Bronchial epithelial cell (primary cell): ENCODE data around the gene FOXA1. TPM values are rescaled to one million over a fixed set of nuclear protein-coding genes. Genes with fewer than 3 reads are reported as not detected.

Experiments
- DNase-seq: peaks from one replicate; pipeline ENCODE4 v3.0.0-alpha.2; 2010; ENCODE audit warnings: low read depth
- FAIRE-seq: peaks from 2 replicates; lab custom pipeline; 2011; peaks lifted over from hg19 to GRCh38; lab: Jason Lieb, UNC
- H3K27me3 ChIP-seq: 2 replicates; pipeline ENCODE4 v1.5.1; 2011; ENCODE audit warnings: low read length; ENCODE audit not compliant: control insufficient read depth, insufficient read depth
- H3K36me3 ChIP-seq: 2 replicates; pipeline ENCODE4 v1.5.1; 2011; ENCODE audit warnings: low read length; ENCODE audit not compliant: control insufficient read depth, insufficient read depth
- H3K4me3 ChIP-seq: 2 replicates; pipeline ENCODE4 v1.5.1; 2011; ENCODE audit warnings: mild to moderate bottlenecking, low read depth, low read length, control low read depth
- total RNA-seq: library from RNA; depleted of rRNA; stranded (reverse); fragments of >200 nt; gene quantifications from 2 replicates; pipeline ENCODE4 v1.2.1, GENCODE V29; 2014
- TF ChIP-seq, protein P1 (sequence below): IDR thresholded peaks from 2 replicates; pipeline ENCODE4 v1.5.1; 2011; ENCODE audit warnings: mild to moderate bottlenecking, moderate library complexity, low read length, control low read depth, inconsistent platforms; ENCODE audit not compliant: insufficient read depth, severe bottlenecking

FOXA1 gene
- total RNA-seq, 1 donor from 2014 or later: 5.3 TPM

DNA sequence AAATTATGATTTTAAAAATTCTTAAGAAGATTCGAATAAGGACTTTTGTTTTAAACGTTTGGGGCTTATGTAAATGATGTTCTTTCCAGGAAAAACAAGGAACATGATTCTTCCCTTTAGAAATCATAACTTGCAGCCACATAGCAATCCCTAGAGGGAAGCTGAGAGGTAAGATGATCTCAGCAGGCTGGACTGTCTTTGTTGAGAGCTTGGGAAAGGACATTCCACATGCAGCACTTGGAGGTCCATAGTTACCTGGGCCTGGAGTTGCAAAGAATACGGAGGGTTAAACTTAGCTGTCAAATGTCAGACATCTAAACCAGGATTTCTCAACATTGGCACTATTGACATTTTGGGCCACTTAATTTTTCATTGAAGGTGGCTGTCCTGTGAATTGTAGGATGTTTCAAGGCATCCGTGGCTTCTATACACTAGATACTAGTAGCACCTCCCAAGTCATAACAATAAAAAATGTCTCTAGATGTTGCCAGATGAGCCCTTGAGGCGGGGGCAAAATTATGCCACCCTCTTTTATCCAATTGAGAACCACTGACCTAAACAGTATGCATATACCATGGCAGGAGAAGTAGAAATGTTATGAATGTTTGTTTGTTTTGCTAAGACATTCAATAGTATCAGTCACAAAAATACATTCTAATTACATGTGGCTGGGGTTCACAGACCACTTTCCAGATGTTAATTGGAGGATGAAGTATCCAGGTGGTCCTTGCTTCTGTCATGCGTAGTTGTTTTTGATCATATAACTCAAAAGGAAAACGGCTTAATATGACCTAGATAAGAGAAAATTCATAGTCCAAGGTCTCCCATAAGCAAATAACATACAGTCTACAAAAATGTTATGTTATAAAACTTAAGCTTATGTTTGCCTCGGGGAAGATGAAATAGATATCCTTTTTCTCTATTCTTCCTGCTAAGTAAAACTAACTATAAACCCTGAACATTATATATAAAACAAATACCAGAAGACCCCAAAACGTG lies 30.8 kb upstream of the FOXA1 start:
- FAIRE-seq (no peak), DNase-seq (peak; percentile 18)
- no peak overlapping the region for H3K4me3 ChIP-seq
- TF ChIP-seq, protein P1, sequence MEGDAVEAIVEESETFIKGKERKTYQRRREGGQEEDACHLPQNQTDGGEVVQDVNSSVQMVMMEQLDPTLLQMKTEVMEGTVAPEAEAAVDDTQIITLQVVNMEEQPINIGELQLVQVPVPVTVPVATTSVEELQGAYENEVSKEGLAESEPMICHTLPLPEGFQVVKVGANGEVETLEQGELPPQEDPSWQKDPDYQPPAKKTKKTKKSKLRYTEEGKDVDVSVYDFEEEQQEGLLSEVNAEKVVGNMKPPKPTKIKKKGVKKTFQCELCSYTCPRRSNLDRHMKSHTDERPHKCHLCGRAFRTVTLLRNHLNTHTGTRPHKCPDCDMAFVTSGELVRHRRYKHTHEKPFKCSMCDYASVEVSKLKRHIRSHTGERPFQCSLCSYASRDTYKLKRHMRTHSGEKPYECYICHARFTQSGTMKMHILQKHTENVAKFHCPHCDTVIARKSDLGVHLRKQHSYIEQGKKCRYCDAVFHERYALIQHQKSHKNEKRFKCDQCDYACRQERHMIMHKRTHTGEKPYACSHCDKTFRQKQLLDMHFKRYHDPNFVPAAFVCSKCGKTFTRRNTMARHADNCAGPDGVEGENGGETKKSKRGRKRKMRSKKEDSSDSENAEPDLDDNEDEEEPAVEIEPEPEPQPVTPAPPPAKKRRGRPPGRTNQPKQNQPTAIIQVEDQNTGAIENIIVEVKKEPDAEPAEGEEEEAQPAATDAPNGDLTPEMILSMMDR: no peak
- no peaks in the 10 kb centered on the region for H3K36me3 ChIP-seq
- H3K27me3 ChIP-seq: no peaks in the 10 kb centered on the region

DNA sequence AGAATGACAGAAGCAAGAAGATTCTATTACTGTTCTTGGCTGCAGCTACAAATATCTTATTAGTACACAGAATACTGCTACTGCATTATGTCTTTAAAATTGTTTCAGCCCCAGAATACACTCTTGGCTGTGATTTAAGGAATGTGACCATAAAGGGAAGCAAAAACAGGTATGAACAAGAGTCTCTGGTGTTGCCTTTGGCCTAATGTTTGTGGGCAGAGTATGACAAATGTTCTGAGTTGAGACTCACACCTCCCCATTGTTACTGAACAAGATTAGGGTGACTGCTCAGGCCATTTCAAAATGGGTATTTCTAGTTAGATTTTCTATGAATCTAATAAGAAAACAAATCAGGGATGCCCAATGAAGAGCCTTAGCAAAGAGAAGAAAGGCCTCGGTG lies 28.9 kb upstream of the FOXA1 start:
- FAIRE-seq (no peak), DNase-seq (peak; percentile 95)
- no peak overlapping the region for H3K4me3 ChIP-seq
- TF ChIP-seq, protein P1: no peak
- H3K36me3 ChIP-seq: no peaks in the 10 kb centered on the region
- H3K27me3 ChIP-seq: no peaks in the 10 kb centered on the region

DNA sequence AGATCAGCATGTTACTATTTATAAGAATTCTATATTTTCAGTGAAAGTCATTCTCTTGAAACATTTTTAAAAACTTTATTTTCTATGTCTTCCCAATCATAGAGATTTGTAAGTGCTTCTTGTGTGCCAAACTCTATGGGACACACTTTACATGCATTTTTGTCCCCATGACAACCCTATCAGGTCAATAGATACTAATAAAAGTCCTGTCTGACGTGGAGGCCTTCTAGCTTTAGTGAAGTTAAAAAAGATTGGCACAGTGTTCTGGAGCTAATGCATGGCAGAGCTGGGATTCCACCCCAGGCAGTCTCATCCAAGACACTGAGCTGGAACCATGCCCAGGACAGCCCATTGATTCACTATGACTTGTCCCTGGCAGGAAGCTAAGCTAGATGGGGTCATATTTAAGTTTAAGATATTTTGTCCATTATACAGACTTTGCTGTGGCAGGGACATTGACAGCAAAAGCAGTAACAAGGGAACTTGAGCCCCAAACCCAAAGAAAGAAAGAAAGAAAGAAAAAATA lies 28.4 kb upstream of the FOXA1 start:
- no peaks in the 10 kb centered on the region for H3K36me3 ChIP-seq
- H3K27me3 ChIP-seq: no peaks in the 10 kb centered on the region
- TF ChIP-seq, protein P1: no peak
- DNase-seq: peak; percentile 98
- no peak for FAIRE-seq
- no peak overlapping the region for H3K4me3 ChIP-seq

DNA sequence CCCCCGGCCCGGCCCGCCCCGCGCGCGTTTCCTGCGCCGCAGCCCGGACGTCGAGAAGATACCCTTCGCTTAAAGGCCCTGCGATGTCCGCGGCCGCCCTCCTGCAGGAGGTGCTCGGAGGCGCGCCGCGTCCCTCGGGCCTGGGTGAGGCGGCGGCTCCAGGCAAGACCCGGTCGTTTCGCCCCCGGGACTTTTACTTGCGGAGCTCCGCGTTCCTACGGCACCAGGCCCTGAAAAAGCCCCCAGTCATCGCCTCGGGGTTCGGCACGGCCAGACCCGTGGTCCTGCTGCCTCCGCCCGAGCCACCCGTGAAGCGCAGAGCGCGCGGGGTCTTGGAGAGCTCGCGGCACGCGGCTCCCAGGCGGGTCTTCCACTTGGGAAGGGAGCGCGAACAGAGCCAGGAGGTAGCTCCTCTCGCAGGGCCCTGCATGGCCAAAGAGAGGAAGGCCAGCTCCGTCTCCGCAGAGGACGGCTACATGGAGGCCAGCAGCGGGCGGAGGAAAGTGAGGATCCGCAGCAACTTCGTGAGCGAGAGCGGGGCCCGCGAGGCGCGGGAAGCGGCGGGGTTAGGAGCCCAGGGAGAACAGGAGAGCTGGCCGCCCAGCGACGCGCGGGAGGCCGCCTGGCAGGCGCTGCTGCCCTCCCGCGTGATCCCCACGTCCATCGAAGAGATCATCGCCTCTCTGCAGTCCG lies 27.3 kb upstream of the FOXA1 start:
- DNase-seq: no peak
- no peaks in the 10 kb centered on the region for H3K27me3 ChIP-seq
- H3K36me3 ChIP-seq: no peaks in the 10 kb centered on the region
- TF ChIP-seq, protein P1: no peak
- H3K4me3 ChIP-seq: no peak overlapping the region
- FAIRE-seq: no peak

DNA sequence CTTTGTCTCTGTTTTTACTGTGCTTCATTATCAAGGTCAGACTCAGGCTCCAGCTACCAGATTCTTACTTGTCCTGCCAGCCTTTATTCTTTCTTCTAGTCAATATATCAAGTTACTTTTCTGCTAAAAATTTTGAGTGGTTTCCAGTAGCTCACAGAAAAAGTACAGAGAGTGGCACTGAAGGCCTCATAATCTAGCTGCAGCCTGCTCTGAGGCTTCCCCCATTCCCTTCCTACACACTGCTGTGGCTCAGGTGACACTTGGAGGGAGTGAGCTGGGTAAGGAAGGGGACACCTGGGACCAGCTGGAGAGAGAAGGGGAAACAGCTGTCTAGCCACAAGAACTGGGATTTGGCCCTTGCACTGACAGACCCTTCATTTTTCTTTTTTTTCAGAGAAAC lies 25.8 kb upstream of the FOXA1 start:
- no peak overlapping the region for H3K4me3 ChIP-seq
- FAIRE-seq: no peak
- H3K27me3 ChIP-seq: no peaks in the 10 kb centered on the region
- TF ChIP-seq, protein P1: no peak
- no peak for DNase-seq
- H3K36me3 ChIP-seq: no peaks in the 10 kb centered on the region
